ENCODE data around the gene SLC35F3. TPM values are rescaled to one million over a fixed set of nuclear protein-coding genes. Genes with fewer than 3 reads are reported as not detected.

SLC35F3 gene
- total and polyA plus RNA-seq, 9 of the 15 experiments (the other 6 are each of a cell fraction or from before 2014, with no cell fraction given), result 0.04 to 0.07 (median 0.04) TPM; not detected in 6

DNA sequence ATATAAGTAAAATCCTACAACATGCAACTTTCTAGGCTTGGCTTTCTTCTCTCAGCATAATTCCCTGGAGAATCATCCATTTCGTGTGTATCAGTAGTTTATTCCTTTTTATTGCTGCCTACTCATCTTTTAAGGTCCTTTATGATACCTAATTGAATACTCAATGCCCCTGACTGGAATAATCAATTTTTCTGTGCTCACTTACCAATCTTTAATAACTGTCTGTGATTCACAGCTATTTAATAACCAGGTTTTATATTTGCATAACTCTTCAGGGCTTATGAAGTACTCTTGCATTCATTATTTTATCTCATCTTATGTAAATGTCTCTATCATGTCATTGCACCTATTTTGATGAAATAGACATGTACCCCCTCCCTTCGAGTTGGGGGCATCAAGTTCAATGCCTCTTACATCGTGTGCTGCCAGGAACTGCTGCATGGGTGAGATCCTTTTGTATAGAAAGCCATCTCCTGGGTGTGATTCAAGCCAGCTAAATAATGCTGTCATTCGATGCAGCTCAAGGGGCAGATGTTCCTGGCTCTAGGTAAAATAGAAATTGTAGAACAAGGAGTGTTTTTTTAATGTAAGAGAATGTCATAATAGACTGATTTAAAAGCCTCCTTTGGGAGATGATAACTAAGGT, 222.7 kb downstream of the SLC35F3 start:
- intact Hi-C loops (cut with micrococcal nuclease) (no loop called here), in situ Hi-C loops (cut with MboI) (loop anchor here (10.0 kb wide), 2 partner anchors 348 to 968 kb away; partner anchors contain the start of gene TARBP1)
- no peak overlapping the region for H3K9ac ChIP-seq (ENCODE audit: insufficient read depth in 1 of 2, low read depth in 2 of 2, low read length in 2 of 2)
- no peak overlapping the region for H3K4me3 ChIP-seq
- FAIRE-seq, result no peak
- no peaks in the 10 kb centered on the region for H3K36me3 ChIP-seq (ENCODE audit: control insufficient read depth, insufficient read depth, low read length)
- ChIA-PET CTCF (ENCODE audit: low intra/inter-chr PET ratio) (no interaction called here), POLR2A (no interaction called here)
- H4K20me1 ChIP-seq (replicated peaks; ENCODE audit: control insufficient read depth, insufficient read depth, low read length), result no peaks in the 10 kb centered on the region
- 0% methylated on average over 4 of the region's 4 CpGs for WGBS (ENCODE audit: insufficient coverage, low coverage, missing lambda C conversion rate)
- TF ChIP-seq SLC30A9 (CRISPR knock-in tag; IDR thresholded peaks at IDR 0.05) (no peak), TBP (optimal IDR thresholded peaks at IDR 0.05; ENCODE audit: low read depth, low read length) (no peak), ZFP1 (CRISPR knock-in tag; IDR thresholded peaks at IDR 0.05) (no peak), SAFB (IDR thresholded peaks at IDR 0.05; ENCODE audit: borderline replicate concordance, low read depth, low read length) (no peak), RFX7 (CRISPR knock-in tag; IDR thresholded peaks at IDR 0.05) (no peak), TRIM24 (IDR thresholded peaks at IDR 0.05) (no peak), ZBTB2 (IDR thresholded peaks at IDR 0.05) (no peak), KHSRP (IDR thresholded peaks at IDR 0.05) (no peak), ZNF699 (CRISPR knock-in tag; IDR thresholded peaks at IDR 0.05; ENCODE audit: insufficient replicate concordance) (no peak), SP1 (CRISPR knock-in tag; IDR thresholded peaks at IDR 0.05) (no peak), HMG20B (CRISPR knock-in tag; IDR thresholded peaks at IDR 0.05) (no peak), JUND (IDR thresholded peaks at IDR 0.05; ENCODE audit: borderline replicate concordance, low read depth, low read length) (no peak), JUND (tag; IDR thresholded peaks at IDR 0.05; ENCODE audit: borderline replicate concordance, low read depth, low read length) (no peak), PML (IDR thresholded peaks at IDR 0.05; ENCODE audit: low read length) (no peak), ZNF75A (CRISPR knock-in tag; IDR thresholded peaks at IDR 0.05) (no peak), TRIM28 (IDR thresholded peaks at IDR 0.05) (no peak), ZBTB9 (CRISPR knock-in tag; IDR thresholded peaks at IDR 0.05) (no peak), MED1 (CRISPR knock-in tag; IDR thresholded peaks at IDR 0.05; ENCODE audit: borderline replicate concordance) (no peak), LCOR (CRISPR knock-in tag; IDR thresholded peaks at IDR 0.05) (no peak), STAT5A (IDR thresholded peaks at IDR 0.05; ENCODE audit: borderline replicate concordance, low read length) (no peak)
- no peaks in the 10 kb centered on the region for H3K9me3 ChIP-seq (replicated peaks; ENCODE audit: control insufficient read depth, insufficient read depth, low read depth, low read length)
- no peak for ATAC-seq
- H2AFZ ChIP-seq (ENCODE audit: low read depth, low read length), result no peak overlapping the region
- H3K4me2 ChIP-seq (ENCODE audit: insufficient read depth, low read length), result no peak overlapping the region
- no peaks in the 10 kb centered on the region for H3K9me1 ChIP-seq (ENCODE audit: control insufficient read depth, insufficient read depth, low read length)
- H3K79me2 ChIP-seq (ENCODE audit: control insufficient read depth, insufficient read depth, low read length), result no peaks in the 10 kb centered on the region
- DNase-seq (ENCODE audit: extremely low read depth in 1 of 4, low spot score in 3 of 4), result no peak
- H3K27me3 ChIP-seq (ENCODE audit: control insufficient read depth in 2 of 2, insufficient read depth in 2 of 2, low read length in 2 of 2), result peaks cover 4 to 19% of the 10 kb centered on the region in 2 experiments
- no peaks in the 10 kb centered on the region for H3K4me1 ChIP-seq (replicated peaks in 1 of 2; ENCODE audit: control insufficient read depth in 2 of 2, insufficient read depth in 2 of 2, low read length in 2 of 2)
- no peak overlapping the region for H3K27ac ChIP-seq (ENCODE audit: extremely low read depth, low read depth, low read length)
- no TSS peak for BruUV-seq (replicated peaks)

Data from K562 (cell line).